ENCODE data around the gene OSBPL10. TPM values are rescaled to one million over a fixed set of nuclear protein-coding genes. Genes with fewer than 3 reads are reported as not detected.

The OSBPL10 gene
- total RNA-seq, 4 donors from 2014 or later, result 30.0 to 49.7 (median 43.7) TPM

- Histone ChIP-seq H3K9me3 (no peaks in the 10 kb centered on the region), H3K4me3 (no peak overlapping the region), H3K36me3 (no peaks in the 10 kb centered on the region), H3K27ac (no peak overlapping the region), H3K4me1 (no peaks in the 10 kb centered on the region), H3K27me3 (peaks cover 0 to 4% of the 10 kb centered on the region in 2 donors)
- TF ChIP-seq POLR2A (IDR thresholded peaks at IDR 0.05), result no peak
- TF ChIP-seq CTCF (IDR thresholded peaks at IDR 0.05), result no peak
- intact Hi-C loops (cut with DNase I; ENCODE audit: low total_unique reads), result no loop called here
- no peak for DNase-seq
Observed at GRCh38 chr3:32009101-32009500, 28.0 kb upstream of the OSBPL10 start.

GRCh38 chr3:32004113-32004765 is 23.2 kb upstream of the OSBPL10 start:
- TF ChIP-seq CTCF (IDR thresholded peaks at IDR 0.05), result no peak
- no peak for TF ChIP-seq POLR2A (IDR thresholded peaks at IDR 0.05)
- peaks cover 0 to 4% of the 10 kb centered on the region in 2 donors for H3K27me3 ChIP-seq
- no peak for DNase-seq
- intact Hi-C loops (cut with DNase I; ENCODE audit: low total_unique reads), result no loop called here
- H3K4me3 ChIP-seq, result no peak overlapping the region
- H3K4me1 ChIP-seq, result no peaks in the 10 kb centered on the region
- H3K27ac ChIP-seq, result no peak overlapping the region
- no peaks in the 10 kb centered on the region for H3K9me3 ChIP-seq
- no peaks in the 10 kb centered on the region for H3K36me3 ChIP-seq

- no peak for DNase-seq
- H3K9me3 ChIP-seq, result no peaks in the 10 kb centered on the region
- no peaks in the 10 kb centered on the region for H3K4me1 ChIP-seq
- no peak for TF ChIP-seq POLR2A (IDR thresholded peaks at IDR 0.05)
- TF ChIP-seq CTCF (IDR thresholded peaks at IDR 0.05), result no peak
- H3K27ac ChIP-seq, result no peak overlapping the region
- no peaks in the 10 kb centered on the region for H3K36me3 ChIP-seq
- intact Hi-C loops (cut with DNase I; ENCODE audit: low total_unique reads), result no loop called here
- H3K27me3 ChIP-seq, result peaks cover 0 to 4% of the 10 kb centered on the region in 2 donors
- no peak overlapping the region for H3K4me3 ChIP-seq
Observed at GRCh38 chr3:32003380-32003779, 22.3 kb upstream of the OSBPL10 start.

GRCh38 chr3:32002561-32003368 is 21.7 kb upstream of the OSBPL10 start:
- intact Hi-C loops (cut with DNase I; ENCODE audit: low total_unique reads), result no loop called here
- H3K4me3 ChIP-seq, result no peak overlapping the region
- no peak for TF ChIP-seq POLR2A (IDR thresholded peaks at IDR 0.05)
- no peak for TF ChIP-seq CTCF (IDR thresholded peaks at IDR 0.05)
- DNase-seq, result no peak
- no peaks in the 10 kb centered on the region for H3K4me1 ChIP-seq
- H3K27ac ChIP-seq, result no peak overlapping the region
- no peaks in the 10 kb centered on the region for H3K36me3 ChIP-seq
- H3K9me3 ChIP-seq, result no peaks in the 10 kb centered on the region
- peaks cover 0 to 4% of the 10 kb centered on the region in 2 donors for H3K27me3 ChIP-seq

- H3K4me1 ChIP-seq, result no peaks in the 10 kb centered on the region
- H3K4me3 ChIP-seq, result no peak overlapping the region
- H3K27me3 ChIP-seq, result no peaks in the 10 kb centered on the region
- H3K9me3 ChIP-seq, result no peaks in the 10 kb centered on the region
- H3K36me3 ChIP-seq, result no peaks in the 10 kb centered on the region
- intact Hi-C loops (cut with DNase I; ENCODE audit: low total_unique reads), result no loop called here
- TF ChIP-seq CTCF (IDR thresholded peaks at IDR 0.05) (no peak), POLR2A (IDR thresholded peaks at IDR 0.05) (no peak)
- no peak overlapping the region for H3K27ac ChIP-seq
- DNase-seq, result no peak
Observed at GRCh38 chr3:32000877-32001276, 19.8 kb upstream of the OSBPL10 start.
